Measurements from ENCODE around the gene PRDM16. TPM values are rescaled to one million over a fixed set of nuclear protein-coding genes. Genes with fewer than 3 reads are reported as not detected.

PRDM16 gene
- total RNA-seq, 1 donor from 2014 or later: 0.79 TPM

- Histone ChIP-seq H3K36me3 (ENCODE audit: control insufficient read depth, insufficient read depth, low read length) (no peaks in the 10 kb centered on the region), H3K4me3 (ENCODE audit: low read depth, low read length) (no peak overlapping the region), H3K27me3 (ENCODE audit: control insufficient read depth, insufficient read depth, low read length) (no peaks in the 10 kb centered on the region)
- DNase-seq (ENCODE audit: low read depth) (no peak), FAIRE-seq (peak; percentile 98)
- TF ChIP-seq CTCF (IDR thresholded peaks at IDR 0.05; ENCODE audit: insufficient read depth, low read length, severe bottlenecking): no peak
Observed at GRCh38 chr1:3383679-3384078, 314.7 kb downstream of the PRDM16 start.

- no peak for DNase-seq (ENCODE audit: low read depth)
- Histone ChIP-seq H3K4me3 (ENCODE audit: low read depth, low read length) (no peak overlapping the region), H3K36me3 (ENCODE audit: control insufficient read depth, insufficient read depth, low read length) (no peaks in the 10 kb centered on the region), H3K27me3 (ENCODE audit: control insufficient read depth, insufficient read depth, low read length) (no peaks in the 10 kb centered on the region)
- FAIRE-seq: no peak
- no peak for TF ChIP-seq CTCF (IDR thresholded peaks at IDR 0.05; ENCODE audit: insufficient read depth, low read length, severe bottlenecking)
Observed at GRCh38 chr1:3384407-3384806, 315.4 kb downstream of the PRDM16 start.

GRCh38 chr1:3386205-3387002 is 317.4 kb downstream of the PRDM16 start:
- Histone ChIP-seq H3K27me3 (ENCODE audit: control insufficient read depth, insufficient read depth, low read length) (no peaks in the 10 kb centered on the region), H3K36me3 (ENCODE audit: control insufficient read depth, insufficient read depth, low read length) (no peaks in the 10 kb centered on the region), H3K4me3 (ENCODE audit: low read depth, low read length) (no peak overlapping the region)
- DNase-seq (ENCODE audit: low read depth) (no peak), FAIRE-seq (no peak)
- TF ChIP-seq CTCF (IDR thresholded peaks at IDR 0.05; ENCODE audit: insufficient read depth, low read length, severe bottlenecking): no peak

- no peak overlapping the region for H3K4me3 ChIP-seq (ENCODE audit: low read depth, low read length)
- H3K27me3 ChIP-seq (ENCODE audit: control insufficient read depth, insufficient read depth, low read length): peaks cover under 1% of the 10 kb centered on the region
- FAIRE-seq (no peak), DNase-seq (ENCODE audit: low read depth) (no peak)
- H3K36me3 ChIP-seq (ENCODE audit: control insufficient read depth, insufficient read depth, low read length): no peaks in the 10 kb centered on the region
- no peak for TF ChIP-seq CTCF (IDR thresholded peaks at IDR 0.05; ENCODE audit: insufficient read depth, low read length, severe bottlenecking)
Observed at GRCh38 chr1:3387401-3387800, 318.4 kb downstream of the PRDM16 start.

- no peak for TF ChIP-seq CTCF (IDR thresholded peaks at IDR 0.05; ENCODE audit: insufficient read depth, low read length, severe bottlenecking)
- no peak for FAIRE-seq
Observed at GRCh38 chr1:3389093-3389833, 320.3 kb downstream of the PRDM16 start.

More at GRCh38 chr1:3389093-3389833, 320.3 kb downstream of the PRDM16 start:
- H3K27me3 ChIP-seq (ENCODE audit: control insufficient read depth, insufficient read depth, low read length): peaks cover 14% of the 10 kb centered on the region
- H3K4me3 ChIP-seq (ENCODE audit: low read depth, low read length): no peak overlapping the region
- DNase-seq (ENCODE audit: low read depth): no peak
- H3K36me3 ChIP-seq (ENCODE audit: control insufficient read depth, insufficient read depth, low read length): no peaks in the 10 kb centered on the region

All from bronchial epithelial cell (primary cell).